Measurements from ENCODE around the gene PTEN. TPM values are rescaled to one million over a fixed set of nuclear protein-coding genes. Genes with fewer than 3 reads are reported as not detected.

The PTEN gene
- total RNA-seq, 1 donor from 2014 or later: 101 TPM

GRCh38 chr10:87930141-87930540 is 66.7 kb downstream of the PTEN start:
- TF ChIP-seq CTCF (IDR thresholded peaks at IDR 0.05): no peak
- no peak overlapping the region for H3K27ac ChIP-seq

GRCh38 chr10:87930934-87931835 is 67.8 kb downstream of the PTEN start:
- Histone ChIP-seq H3K27ac (no peak overlapping the region), H3K4me3 (no peak overlapping the region), H3K27me3 (ENCODE audit: low read depth) (no peaks in the 10 kb centered on the region), H3K36me3 (peaks cover 24% of the 10 kb centered on the region), H3K9me3 (no peaks in the 10 kb centered on the region), H3K4me1 (peaks cover 57% of the 10 kb centered on the region)
- intact Hi-C loops (cut with DNase I): no loop called here
- no peak for TF ChIP-seq CTCF (IDR thresholded peaks at IDR 0.05)
- ATAC-seq: no peak
- DNase-seq: no peak

More at GRCh38 chr10:87930141-87930540, 66.7 kb downstream of the PTEN start:
- no peaks in the 10 kb centered on the region for H3K9me3 ChIP-seq
- H3K36me3 ChIP-seq: peaks cover 24% of the 10 kb centered on the region
- H3K27me3 ChIP-seq (ENCODE audit: low read depth): no peaks in the 10 kb centered on the region
- peaks cover 54% of the 10 kb centered on the region for H3K4me1 ChIP-seq
- intact Hi-C loops (cut with DNase I): no loop called here
- ATAC-seq: no peak
- H3K4me3 ChIP-seq: no peak overlapping the region
- no peak for DNase-seq

- ATAC-seq: no peak
- no peaks in the 10 kb centered on the region for H3K27me3 ChIP-seq (ENCODE audit: low read depth)
- intact Hi-C loops (cut with DNase I): no loop called here
- no peak overlapping the region for H3K27ac ChIP-seq
- H3K36me3 ChIP-seq: peaks cover 24% of the 10 kb centered on the region
- no peaks in the 10 kb centered on the region for H3K9me3 ChIP-seq
- TF ChIP-seq CTCF (IDR thresholded peaks at IDR 0.05): no peak
- no peak overlapping the region for H3K4me3 ChIP-seq
- no peak for DNase-seq
- H3K4me1 ChIP-seq: peaks cover 61% of the 10 kb centered on the region
Measured at GRCh38 chr10:87931836-87932230, 68.4 kb downstream of the PTEN start.

- ATAC-seq (peak; percentile 29 to 67), DNase-seq (no peak)
- H3K27ac ChIP-seq: no peak overlapping the region
- H3K9me3 ChIP-seq: no peaks in the 10 kb centered on the region
- no peak for TF ChIP-seq CTCF (IDR thresholded peaks at IDR 0.05)
- H3K4me1 ChIP-seq: peaks cover 51% of the 10 kb centered on the region
- no peak overlapping the region for H3K4me3 ChIP-seq
- no peaks in the 10 kb centered on the region for H3K27me3 ChIP-seq (ENCODE audit: low read depth)
- H3K36me3 ChIP-seq: peaks cover 24% of the 10 kb centered on the region
- intact Hi-C loops (cut with DNase I): no loop called here
Measured at GRCh38 chr10:87935290-87936141, 72.1 kb downstream of the PTEN start.

GRCh38 chr10:87940210-87940609 is 76.8 kb downstream of the PTEN start:
- intact Hi-C loops (cut with DNase I): no loop called here

More at GRCh38 chr10:87940210-87940609, 76.8 kb downstream of the PTEN start:
- no peak for DNase-seq
- H3K4me3 ChIP-seq: no peak overlapping the region
- H3K27me3 ChIP-seq (ENCODE audit: low read depth): no peaks in the 10 kb centered on the region
- no peaks in the 10 kb centered on the region for H3K9me3 ChIP-seq
- no peak for TF ChIP-seq CTCF (IDR thresholded peaks at IDR 0.05)
- ATAC-seq: no peak
- peaks cover 9% of the 10 kb centered on the region for H3K36me3 ChIP-seq
- no peak overlapping the region for H3K27ac ChIP-seq
- peaks cover 24% of the 10 kb centered on the region for H3K4me1 ChIP-seq

Data from lower lobe of right lung (tissue), 2 donors.